Spleen (tissue), 7 donors: ENCODE data around the gene LAMA4.

ENCODE experiments used
- CTCF ChIP-seq, 11 experiments: fragments of 200-600 bp in 7 of 11; fragments of 450-650 bp in 4 of 11; sonication (generic) in 4 of 11; IDR thresholded peaks in 8 of 11; conservative IDR thresholded peaks in 3 of 11; 1 replicate in 7 of 11; 2 replicates in 4 of 11; pipeline versions ENCODE4 v1.4.0 to v1.8.0; 2016 to 2021; ENCODE audit warnings: antibody characterized with exemption in 11 of 11, inconsistent platforms in 4 of 11, mild to moderate bottlenecking in 1 of 11
- POLR2A ChIP-seq, 3 donors: fragments of 450-650 bp; IDR thresholded peaks; one replicate each; pipeline ENCODE4 v1.5.1; 2017; ENCODE audit warnings: antibody characterized with exemption in 3 of 3, mild to moderate bottlenecking in 1 of 3
- donor health status: DM: no; HTN: no; CAD: no; lungs with moderate emphysema.
- donor health status: DM: no; HTN: no; CAD: no.
- donor health status: DM: no; HTN: no; CAD: no.

DNA sequence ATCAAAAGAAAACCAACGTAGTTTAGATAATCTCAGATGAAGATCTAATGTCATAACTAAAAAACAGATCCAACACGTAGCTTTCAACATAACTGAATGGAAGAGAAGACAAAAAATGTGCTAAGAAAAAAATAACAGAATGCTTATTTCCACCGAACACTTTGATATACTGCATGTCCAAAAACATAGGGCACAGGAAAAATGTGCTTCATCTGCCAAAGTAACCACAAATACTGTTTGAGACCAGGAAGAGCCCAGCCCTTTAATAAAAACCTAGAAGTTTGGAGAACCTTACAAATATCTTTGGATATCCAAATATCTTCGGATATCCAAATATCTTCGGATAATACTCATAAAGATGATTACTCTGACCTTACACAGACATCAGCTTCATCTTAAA, 19.8 kb downstream of the LAMA4 start:
- TF ChIP-seq CTCF (IDR thresholded peaks at IDR 0.05 in 8 of 11, conservative IDR thresholded peaks at IDR 0.05 in 3 of 11) (no peak), POLR2A (IDR thresholded peaks at IDR 0.05) (no peak)
